Upper lobe of right lung (tissue), 1 donor: ENCODE measurements around the gene KCNQ1OT1. TPM values are rescaled to one million over a fixed set of nuclear protein-coding genes. Genes with fewer than 3 reads are reported as not detected.
A peak's percentile ranks its signal among the peaks of the same experiment; 100 is the strongest.

Experiments used
- ATAC-seq: fragments of 200-7000 bp; cut with Tn5 transposase; one replicate; pipeline ENCODE4 v1.9.1; 2020; ENCODE audit warnings: mild to moderate bottlenecking, moderate library complexity
- DNase-seq: peaks from one replicate; pipeline ENCODE4 v3.0.0-alpha.2; 2020
- H3K27ac ChIP-seq: fragments of 200-600 bp; one replicate; pipeline ENCODE4 v1.8.0; 2022
- H3K27me3 ChIP-seq: fragments of 200-600 bp; one replicate; pipeline ENCODE4 v1.8.0; 2022; ENCODE audit warnings: mild to moderate bottlenecking
- H3K36me3 ChIP-seq: fragments of 200-600 bp; one replicate; pipeline ENCODE4 v1.8.0; 2022
- H3K4me1 ChIP-seq: fragments of 200-600 bp; one replicate; pipeline ENCODE4 v1.8.0; 2022
- H3K4me3 ChIP-seq: fragments of 200-600 bp; one replicate; pipeline ENCODE4 v1.8.0; 2022; ENCODE audit warnings: mild to moderate bottlenecking
- H3K9me3 ChIP-seq: fragments of 200-600 bp; one replicate; pipeline ENCODE4 v1.8.0; 2022
- CTCF ChIP-seq: fragments of 200-600 bp; IDR thresholded peaks from one replicate; pipeline ENCODE4 v1.8.0; 2022; ENCODE audit warnings: antibody characterized with exemption
- intact Hi-C: fragments of 100-400 bp; cut with DNase I; formaldehyde crosslinking; loops from one replicate; pipeline ENCODE4 v1.11.0; 2022
- total RNA-seq: library from RNA; stranded (reverse); fragmentation: NEBNext Ultra II Directional; extraction: Animal tissue kit (Norgen Biotek cat#: 25700); gene quantifications from one replicate; pipeline ENCODE4 v1.2.1, GENCODE V29; 2021
- donor health status: DM: no; HTN: yes; CAD: no; lungs with severe emphysema.

KCNQ1OT1 gene
- total RNA-seq, 1 donor from 2014 or later, result 2.0 TPM

GRCh38 chr11:2690596-2691354 lies 9.0 kb downstream of the KCNQ1OT1 start:
- no peak for ATAC-seq
- peaks cover 35% of the 10 kb centered on the region for H3K4me1 ChIP-seq

GRCh38 chr11:2689651-2690575 lies 9.9 kb downstream of the KCNQ1OT1 start:
- H3K36me3 ChIP-seq, result no peaks in the 10 kb centered on the region
- H3K4me3 ChIP-seq, result no peak overlapping the region
- no peak overlapping the region for H3K27ac ChIP-seq
- TF ChIP-seq CTCF, result no peak
- ATAC-seq (no peak), DNase-seq (peak; percentile 48)
- intact Hi-C loops, result no loop called here
- H3K27me3 ChIP-seq, result no peaks in the 10 kb centered on the region
- H3K9me3 ChIP-seq, result no peaks in the 10 kb centered on the region
- peaks cover 35% of the 10 kb centered on the region for H3K4me1 ChIP-seq

More at GRCh38 chr11:2690596-2691354, 9.0 kb downstream of the KCNQ1OT1 start:
- H3K27ac ChIP-seq, result no peak overlapping the region
- DNase-seq, result no peak
- no peaks in the 10 kb centered on the region for H3K9me3 ChIP-seq
- no peak overlapping the region for H3K4me3 ChIP-seq
- intact Hi-C loops, result no loop called here
- TF ChIP-seq CTCF, result no peak
- H3K36me3 ChIP-seq, result no peaks in the 10 kb centered on the region
- no peaks in the 10 kb centered on the region for H3K27me3 ChIP-seq

- H3K4me3 ChIP-seq, result no peak overlapping the region
- DNase-seq (peak; percentile 40), ATAC-seq (no peak)
- TF ChIP-seq CTCF, result no peak
- H3K27ac ChIP-seq, result no peak overlapping the region
- H3K4me1 ChIP-seq, result peaks cover 32% of the 10 kb centered on the region
- H3K27me3 ChIP-seq, result no peaks in the 10 kb centered on the region
- H3K36me3 ChIP-seq, result no peaks in the 10 kb centered on the region
- intact Hi-C loops, result no loop called here
- no peaks in the 10 kb centered on the region for H3K9me3 ChIP-seq
These were observed 11.2 kb downstream of the KCNQ1OT1 start for GRCh38 chr11:2688381-2689231.

- TF ChIP-seq CTCF, result no peak
- Histone ChIP-seq H3K4me3 (no peak overlapping the region), H3K4me1 (peaks cover 24% of the 10 kb centered on the region), H3K27ac (no peak overlapping the region), H3K27me3 (no peaks in the 10 kb centered on the region), H3K9me3 (no peaks in the 10 kb centered on the region), H3K36me3 (no peaks in the 10 kb centered on the region)
- intact Hi-C loops, result no loop called here
- DNase-seq (peak; percentile 60), ATAC-seq (peak; percentile 2)
These were observed 12.0 kb downstream of the KCNQ1OT1 start for GRCh38 chr11:2687782-2688191.

- no peaks in the 10 kb centered on the region for H3K36me3 ChIP-seq
- H3K4me3 ChIP-seq, result no peak overlapping the region
- no peak for TF ChIP-seq CTCF
- ATAC-seq (no peak), DNase-seq (peak; percentile 35)
- intact Hi-C loops, result no loop called here
- no peaks in the 10 kb centered on the region for H3K9me3 ChIP-seq
- H3K4me1 ChIP-seq, result peaks cover 19% of the 10 kb centered on the region
- H3K27ac ChIP-seq, result no peak overlapping the region
- no peaks in the 10 kb centered on the region for H3K27me3 ChIP-seq
These were observed 12.6 kb downstream of the KCNQ1OT1 start for GRCh38 chr11:2687223-2687530.
